NT2/D1 (cell line): Measurements from ENCODE around the gene MTHFSD.

Source experiments
- DNase-seq: peaks from one replicate; pipeline ENCODE4 v3.0.0-alpha.2; 2011; ENCODE audit warnings: low read depth, low spot score
- H3K27me3 ChIP-seq: 2 replicates; pipeline ENCODE4 v1.6.0; 2011; ENCODE audit warnings: mild to moderate bottlenecking; ENCODE audit not compliant: insufficient read length, insufficient read depth
- H3K36me3 ChIP-seq: 2 replicates; pipeline ENCODE4 v1.6.1; 2011; ENCODE audit warnings: mild to moderate bottlenecking, low read length, mixed read lengths; ENCODE audit not compliant: insufficient read depth, insufficient read length
- H3K4me1 ChIP-seq: 2 replicates; pipeline ENCODE4 v1.5.1; 2011; ENCODE audit not compliant: insufficient read depth, insufficient read length
- H3K4me3 ChIP-seq: 2 replicates; pipeline ENCODE4 v1.5.1; 2011; ENCODE audit warnings: low read depth; ENCODE audit not compliant: insufficient read length
- H3K9ac ChIP-seq: 2 replicates; pipeline ENCODE4 v1.6.0; 2011; ENCODE audit warnings: low read depth; ENCODE audit not compliant: insufficient read length
- H3K9me3 ChIP-seq: 2 replicates; pipeline ENCODE4 v1.5.1; 2011; ENCODE audit warnings: mild to moderate bottlenecking, low read length; ENCODE audit not compliant: insufficient read depth
- SUZ12 ChIP-seq: IDR thresholded peaks from 2 replicates; pipeline ENCODE4 v1.6.1; 2011; ENCODE audit not compliant: insufficient read length, insufficient read depth; ENCODE audit errors: extremely low read depth
- YY1 ChIP-seq: IDR thresholded peaks from 2 replicates; pipeline ENCODE4 v1.6.1; 2011; ENCODE audit not compliant: insufficient read length, insufficient read depth
- ZNF274 ChIP-seq: IDR thresholded peaks from 2 replicates; pipeline ENCODE4 v1.6.1; 2011; ENCODE audit warnings: mild to moderate bottlenecking, low read depth, low read length

The MTHFSD gene

GRCh38 chr16:86534779-86535615, 20.0 kb downstream of the MTHFSD start:
- TF ChIP-seq YY1 (no peak), SUZ12 (no peak), ZNF274 (no peak)
- no peak overlapping the region for H3K9ac ChIP-seq
- peaks cover 80% of the 10 kb centered on the region for H3K36me3 ChIP-seq
- no peaks in the 10 kb centered on the region for H3K9me3 ChIP-seq
- no peaks in the 10 kb centered on the region for H3K4me1 ChIP-seq
- H3K27me3 ChIP-seq, result no peaks in the 10 kb centered on the region
- no peak overlapping the region for H3K4me3 ChIP-seq
- no peak for DNase-seq

- TF ChIP-seq SUZ12 (no peak), YY1 (no peak), ZNF274 (no peak)
- H3K36me3 ChIP-seq, result peaks cover 76% of the 10 kb centered on the region
These were observed 21.2 kb downstream of the MTHFSD start for GRCh38 chr16:86533767-86534351.

GRCh38 chr16:86533076-86533475, 22.0 kb downstream of the MTHFSD start:
- DNase-seq, result no peak
- no peaks in the 10 kb centered on the region for H3K4me1 ChIP-seq
- no peak overlapping the region for H3K4me3 ChIP-seq
- H3K27me3 ChIP-seq, result no peaks in the 10 kb centered on the region
- peaks cover 72% of the 10 kb centered on the region for H3K36me3 ChIP-seq
- TF ChIP-seq ZNF274, result no peak
- no peak for TF ChIP-seq YY1
- no peak for TF ChIP-seq SUZ12
- no peak overlapping the region for H3K9ac ChIP-seq
- H3K9me3 ChIP-seq, result no peaks in the 10 kb centered on the region

More at GRCh38 chr16:86533767-86534351, 21.2 kb downstream of the MTHFSD start:
- DNase-seq, result no peak
- Histone ChIP-seq H3K4me3 (no peak overlapping the region), H3K9me3 (no peaks in the 10 kb centered on the region), H3K4me1 (no peaks in the 10 kb centered on the region), H3K9ac (no peak overlapping the region), H3K27me3 (no peaks in the 10 kb centered on the region)

- Histone ChIP-seq H3K9ac (no peak overlapping the region), H3K27me3 (no peaks in the 10 kb centered on the region), H3K4me1 (peaks cover under 1% of the 10 kb centered on the region), H3K4me3 (no peak overlapping the region), H3K36me3 (peaks cover 66% of the 10 kb centered on the region), H3K9me3 (no peaks in the 10 kb centered on the region)
- DNase-seq, result no peak
- TF ChIP-seq ZNF274, result no peak
- no peak for TF ChIP-seq YY1
- no peak for TF ChIP-seq SUZ12
These were observed 22.6 kb downstream of the MTHFSD start for GRCh38 chr16:86532526-86532815.

- TF ChIP-seq YY1 (no peak), SUZ12 (no peak), ZNF274 (no peak)
- Histone ChIP-seq H3K36me3 (peaks cover 64% of the 10 kb centered on the region), H3K27me3 (no peaks in the 10 kb centered on the region), H3K4me3 (no peak overlapping the region), H3K9ac (peak overlapping the region; percentile 38), H3K9me3 (no peaks in the 10 kb centered on the region), H3K4me1 (peaks cover 2% of the 10 kb centered on the region)
- no peak for DNase-seq
These were observed 23.2 kb downstream of the MTHFSD start for GRCh38 chr16:86531641-86532525.

GRCh38 chr16:86531191-86531545, 23.9 kb downstream of the MTHFSD start:
- H3K9me3 ChIP-seq, result no peaks in the 10 kb centered on the region
- no peak overlapping the region for H3K4me3 ChIP-seq
- no peak overlapping the region for H3K9ac ChIP-seq
- H3K27me3 ChIP-seq, result no peaks in the 10 kb centered on the region
- H3K4me1 ChIP-seq, result peaks cover 2% of the 10 kb centered on the region
- TF ChIP-seq ZNF274, result no peak
- no peak for TF ChIP-seq YY1
- no peak for TF ChIP-seq SUZ12
- DNase-seq, result no peak
- H3K36me3 ChIP-seq, result peaks cover 57% of the 10 kb centered on the region
